ENCODE results near the gene UNC5A.

The UNC5A gene

DNA sequence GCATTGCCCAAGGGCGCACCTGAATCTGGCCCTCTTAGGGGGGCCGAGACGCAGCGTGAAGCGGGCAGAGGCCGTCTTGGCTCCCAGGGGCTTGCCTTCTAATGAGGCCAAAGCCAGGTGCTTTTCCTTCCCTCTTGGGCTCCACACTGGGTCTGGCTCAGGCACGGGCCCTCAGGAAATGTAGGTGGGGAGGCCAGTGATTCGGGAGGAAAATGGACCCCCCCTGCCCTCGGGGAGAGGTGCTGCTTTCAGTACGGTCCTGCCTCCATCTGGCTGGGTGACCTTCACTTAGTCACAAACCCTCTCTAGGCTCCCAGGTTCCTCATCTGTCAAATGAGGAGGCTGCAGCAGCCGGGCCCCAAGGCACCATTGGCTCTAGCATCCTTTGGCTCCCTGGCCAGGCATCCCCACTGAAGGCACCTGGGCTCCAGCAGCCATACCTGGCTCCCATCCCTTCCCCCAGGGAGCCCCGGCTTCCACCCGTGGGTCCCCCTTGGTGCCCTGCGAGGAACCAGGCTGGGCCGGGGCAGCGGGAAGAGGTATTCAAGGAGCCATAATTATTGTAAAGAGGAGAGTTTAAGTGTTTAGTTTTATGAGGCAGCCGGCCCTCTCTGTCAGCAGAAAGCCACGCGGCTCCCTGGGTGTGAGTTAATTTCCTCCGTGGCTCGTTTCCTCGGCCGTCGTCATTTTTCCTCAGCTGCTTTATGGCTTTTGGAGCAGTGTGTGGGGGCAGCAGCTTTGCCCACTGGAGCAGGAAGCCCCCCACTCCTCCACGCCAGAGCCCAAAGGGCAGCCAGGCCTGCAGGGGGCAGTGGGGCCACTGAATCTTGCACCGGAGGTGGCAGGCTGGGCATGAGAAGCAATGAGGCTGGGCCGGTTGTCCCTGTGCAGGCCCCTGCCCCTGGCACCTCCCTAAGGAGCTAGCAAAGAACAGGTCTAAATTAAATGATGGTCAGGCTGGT, 24.9 kb upstream of the UNC5A start:
- H3K4me3 ChIP-seq (ENCODE audit: low read depth, low read length), result no peak overlapping the region
- DNase-seq, result no peak
- H3K27ac ChIP-seq, result no peak overlapping the region
- in situ Hi-C loops (cut with HindIII; ENCODE audit: low pct_ligation_motif_present, low sequenced_read_pairs), result no loop called here
- peaks cover 26% of the 10 kb centered on the region for H3K27me3 ChIP-seq (replicated peaks)
- TF ChIP-seq, protein P1, sequence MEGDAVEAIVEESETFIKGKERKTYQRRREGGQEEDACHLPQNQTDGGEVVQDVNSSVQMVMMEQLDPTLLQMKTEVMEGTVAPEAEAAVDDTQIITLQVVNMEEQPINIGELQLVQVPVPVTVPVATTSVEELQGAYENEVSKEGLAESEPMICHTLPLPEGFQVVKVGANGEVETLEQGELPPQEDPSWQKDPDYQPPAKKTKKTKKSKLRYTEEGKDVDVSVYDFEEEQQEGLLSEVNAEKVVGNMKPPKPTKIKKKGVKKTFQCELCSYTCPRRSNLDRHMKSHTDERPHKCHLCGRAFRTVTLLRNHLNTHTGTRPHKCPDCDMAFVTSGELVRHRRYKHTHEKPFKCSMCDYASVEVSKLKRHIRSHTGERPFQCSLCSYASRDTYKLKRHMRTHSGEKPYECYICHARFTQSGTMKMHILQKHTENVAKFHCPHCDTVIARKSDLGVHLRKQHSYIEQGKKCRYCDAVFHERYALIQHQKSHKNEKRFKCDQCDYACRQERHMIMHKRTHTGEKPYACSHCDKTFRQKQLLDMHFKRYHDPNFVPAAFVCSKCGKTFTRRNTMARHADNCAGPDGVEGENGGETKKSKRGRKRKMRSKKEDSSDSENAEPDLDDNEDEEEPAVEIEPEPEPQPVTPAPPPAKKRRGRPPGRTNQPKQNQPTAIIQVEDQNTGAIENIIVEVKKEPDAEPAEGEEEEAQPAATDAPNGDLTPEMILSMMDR (IDR thresholded peaks at IDR 0.05; ENCODE audit: low read depth, low read length, missing control alignments), result peak; percentile 8
- H3K36me3 ChIP-seq (replicated peaks), result no peaks in the 10 kb centered on the region

DNA sequence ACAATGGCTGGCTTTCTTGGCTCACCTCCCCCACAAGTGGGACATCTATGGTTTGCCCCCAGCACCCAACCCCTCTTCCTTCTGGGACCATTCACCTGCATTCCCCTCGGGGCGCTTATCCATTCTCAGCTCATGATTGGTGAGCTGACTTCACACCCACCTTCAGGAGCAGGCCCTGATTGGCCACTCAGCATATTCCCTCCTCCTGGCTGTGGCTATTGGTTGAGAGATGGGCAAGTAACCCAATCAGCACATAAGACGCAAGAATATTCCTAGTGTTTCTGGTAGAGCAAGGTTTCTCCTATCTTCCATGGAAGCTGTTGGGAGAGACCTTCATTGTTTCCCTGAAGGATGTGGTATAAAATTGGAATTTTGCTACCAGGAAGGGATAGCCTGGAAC, 22.7 kb upstream of the UNC5A start:
- Histone ChIP-seq H3K27ac (no peak overlapping the region), H3K27me3 (replicated peaks) (peaks cover 25% of the 10 kb centered on the region), H3K36me3 (replicated peaks) (no peaks in the 10 kb centered on the region), H3K4me3 (ENCODE audit: low read depth, low read length) (no peak overlapping the region)
- in situ Hi-C loops (cut with HindIII; ENCODE audit: low pct_ligation_motif_present, low sequenced_read_pairs), result no loop called here
- TF ChIP-seq, protein P1 (IDR thresholded peaks at IDR 0.05; ENCODE audit: low read depth, low read length, missing control alignments), result no peak
- DNase-seq, result no peak

GRCh38 chr5:176788091-176788490, 22.3 kb upstream of the UNC5A start:
- DNase-seq, result no peak
- no peak overlapping the region for H3K4me3 ChIP-seq (ENCODE audit: low read depth, low read length)
- no peak overlapping the region for H3K27ac ChIP-seq
- no peaks in the 10 kb centered on the region for H3K36me3 ChIP-seq (replicated peaks)
- in situ Hi-C loops (cut with HindIII; ENCODE audit: low pct_ligation_motif_present, low sequenced_read_pairs), result no loop called here
- H3K27me3 ChIP-seq (replicated peaks), result peaks cover 29% of the 10 kb centered on the region
- TF ChIP-seq, protein P1 (IDR thresholded peaks at IDR 0.05; ENCODE audit: low read depth, low read length, missing control alignments), result no peak

GRCh38 chr5:176788941-176789872, 21.2 kb upstream of the UNC5A start:
- in situ Hi-C loops (cut with HindIII; ENCODE audit: low pct_ligation_motif_present, low sequenced_read_pairs), result no loop called here
- Histone ChIP-seq H3K4me3 (ENCODE audit: low read depth, low read length) (no peak overlapping the region), H3K36me3 (replicated peaks) (no peaks in the 10 kb centered on the region), H3K27me3 (replicated peaks) (peaks cover 39% of the 10 kb centered on the region), H3K27ac (no peak overlapping the region)
- DNase-seq, result no peak
- TF ChIP-seq, protein P1 (IDR thresholded peaks at IDR 0.05; ENCODE audit: low read depth, low read length, missing control alignments), result no peak

DNA sequence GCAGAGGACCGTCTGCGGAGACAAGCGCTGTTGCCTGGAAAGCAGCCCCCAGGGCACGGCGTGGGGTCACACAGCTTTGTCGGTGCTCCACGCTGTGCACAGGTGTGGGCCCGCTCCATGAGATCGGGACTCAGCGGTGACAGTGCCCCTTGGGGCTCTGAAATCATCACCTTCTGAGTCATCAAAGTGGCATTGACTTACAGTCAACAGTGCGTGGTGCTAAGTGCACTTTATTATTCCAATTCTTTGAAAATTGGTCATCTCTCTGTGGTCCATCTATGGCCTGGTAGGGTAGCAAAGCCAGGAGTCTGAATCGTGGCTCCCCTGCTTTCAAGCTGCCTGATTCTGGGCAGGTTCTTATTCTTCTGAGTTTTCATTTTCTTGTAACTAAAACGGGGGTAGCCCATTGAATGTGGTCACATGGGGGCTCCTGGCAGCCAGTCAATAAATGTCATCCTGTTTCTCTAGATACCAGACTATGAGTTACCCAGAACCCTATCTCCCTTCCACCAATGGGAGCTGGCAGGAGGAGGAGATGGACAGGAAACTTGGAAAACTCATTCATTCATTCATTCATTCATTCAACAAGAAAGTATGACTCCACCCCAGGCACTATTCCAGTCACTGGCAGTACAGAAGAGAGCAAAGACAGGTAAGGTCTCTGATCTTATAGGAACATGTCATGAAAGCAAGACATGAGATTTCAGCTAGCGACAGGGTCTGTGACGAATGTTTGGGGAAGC, 20.3 kb upstream of the UNC5A start:
- DNase-seq, result no peak
- no peak overlapping the region for H3K27ac ChIP-seq
- in situ Hi-C loops (cut with HindIII; ENCODE audit: low pct_ligation_motif_present, low sequenced_read_pairs), result no loop called here

More for the DNA sequence above, 20.3 kb upstream of the UNC5A start:
- Histone ChIP-seq H3K36me3 (replicated peaks) (no peaks in the 10 kb centered on the region), H3K4me3 (ENCODE audit: low read depth, low read length) (no peak overlapping the region), H3K27me3 (replicated peaks) (peaks cover 47% of the 10 kb centered on the region)
- TF ChIP-seq, protein P1 (IDR thresholded peaks at IDR 0.05; ENCODE audit: low read depth, low read length, missing control alignments), result no peak
